ENCODE measurements around the gene SAXO2.
A peak's percentile ranks its signal among the peaks of the same experiment; 100 is the strongest.
"Not testable (repeated sequence)": the region's sequence is repeated elsewhere in the genome, so short reads cannot be mapped to it uniquely, and the experiment has no call there.

The SAXO2 gene

DNA sequence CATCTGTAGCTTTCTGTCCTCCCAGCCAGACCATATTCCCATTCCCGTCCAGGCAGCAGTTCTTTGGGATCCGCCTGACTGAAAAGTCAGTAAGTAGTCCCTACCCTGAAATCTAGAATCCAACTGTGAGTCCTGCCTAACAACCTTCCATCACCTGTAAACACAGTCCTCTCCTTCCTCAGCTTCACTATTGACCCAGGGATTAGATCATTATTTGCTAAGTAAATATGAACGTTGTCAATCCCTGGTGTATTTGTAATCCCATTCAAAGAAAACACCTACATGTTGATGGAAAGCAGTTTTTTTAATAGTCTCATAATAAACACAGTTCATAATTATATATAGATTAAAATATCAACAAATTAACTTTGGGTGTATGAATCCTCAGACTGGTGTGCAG is 732 bp downstream of the SAXO2 start:
- ATAC-seq (ENCODE audit: low read depth) = peak; percentile 15; the same call in 1 of the 3 replicates
- peaks cover 31% of the 10 kb centered on the region for H3K4me1 ChIP-seq (ENCODE audit: insufficient read depth, poor library complexity, severe bottlenecking)
- H3K27ac ChIP-seq (ENCODE audit: poor library complexity, severe bottlenecking) = peak overlapping the region; percentile 75
- peaks cover 29% of the 10 kb centered on the region for H3K36me3 ChIP-seq (ENCODE audit: low read depth)
- TF ChIP-seq, protein P1, sequence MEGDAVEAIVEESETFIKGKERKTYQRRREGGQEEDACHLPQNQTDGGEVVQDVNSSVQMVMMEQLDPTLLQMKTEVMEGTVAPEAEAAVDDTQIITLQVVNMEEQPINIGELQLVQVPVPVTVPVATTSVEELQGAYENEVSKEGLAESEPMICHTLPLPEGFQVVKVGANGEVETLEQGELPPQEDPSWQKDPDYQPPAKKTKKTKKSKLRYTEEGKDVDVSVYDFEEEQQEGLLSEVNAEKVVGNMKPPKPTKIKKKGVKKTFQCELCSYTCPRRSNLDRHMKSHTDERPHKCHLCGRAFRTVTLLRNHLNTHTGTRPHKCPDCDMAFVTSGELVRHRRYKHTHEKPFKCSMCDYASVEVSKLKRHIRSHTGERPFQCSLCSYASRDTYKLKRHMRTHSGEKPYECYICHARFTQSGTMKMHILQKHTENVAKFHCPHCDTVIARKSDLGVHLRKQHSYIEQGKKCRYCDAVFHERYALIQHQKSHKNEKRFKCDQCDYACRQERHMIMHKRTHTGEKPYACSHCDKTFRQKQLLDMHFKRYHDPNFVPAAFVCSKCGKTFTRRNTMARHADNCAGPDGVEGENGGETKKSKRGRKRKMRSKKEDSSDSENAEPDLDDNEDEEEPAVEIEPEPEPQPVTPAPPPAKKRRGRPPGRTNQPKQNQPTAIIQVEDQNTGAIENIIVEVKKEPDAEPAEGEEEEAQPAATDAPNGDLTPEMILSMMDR (IDR thresholded peaks at IDR 0.05; ENCODE audit: poor library complexity, severe bottlenecking) = no peak
- no peaks in the 10 kb centered on the region for H3K27me3 ChIP-seq (ENCODE audit: insufficient read depth, poor library complexity, severe bottlenecking)
- H3K4me3 ChIP-seq (ENCODE audit: severe bottlenecking) = peak overlapping the region; percentile 71
- no peaks in the 10 kb centered on the region for H3K9me3 ChIP-seq (ENCODE audit: severe bottlenecking)
- no peak for DNase-seq (ENCODE audit: low spot score)

DNA sequence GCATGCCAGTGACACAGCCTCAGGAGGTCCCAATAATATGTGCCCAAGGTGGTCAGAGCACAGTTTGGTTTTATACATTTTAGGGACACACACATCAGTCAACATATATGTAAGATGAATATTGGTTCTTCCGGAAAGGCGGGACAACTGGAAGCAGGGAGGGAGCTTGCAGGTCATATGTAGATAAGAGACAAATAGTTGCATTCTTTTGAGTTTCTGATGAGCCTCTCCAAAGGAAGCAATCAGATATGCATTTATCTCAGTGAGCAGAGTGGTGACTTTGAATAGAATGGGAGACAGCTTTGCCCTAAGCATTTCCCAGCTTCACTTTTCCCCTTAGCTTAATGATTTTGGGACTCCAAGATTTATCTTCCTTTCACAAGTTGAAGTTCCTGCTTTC is 4.5 kb downstream of the SAXO2 start:
- not testable (repeated sequence) for H3K4me3 ChIP-seq (ENCODE audit: severe bottlenecking); ATAC-seq (ENCODE audit: low read depth); H3K9me3 ChIP-seq (ENCODE audit: severe bottlenecking); H3K36me3 ChIP-seq (ENCODE audit: low read depth); H3K27me3 ChIP-seq (ENCODE audit: insufficient read depth, poor library complexity, severe bottlenecking); DNase-seq (ENCODE audit: low spot score)
- H3K27ac ChIP-seq (ENCODE audit: poor library complexity, severe bottlenecking) = peak overlapping the region; percentile 91
- peaks cover 30% of the 10 kb centered on the region for H3K4me1 ChIP-seq (ENCODE audit: insufficient read depth, poor library complexity, severe bottlenecking)

DNA sequence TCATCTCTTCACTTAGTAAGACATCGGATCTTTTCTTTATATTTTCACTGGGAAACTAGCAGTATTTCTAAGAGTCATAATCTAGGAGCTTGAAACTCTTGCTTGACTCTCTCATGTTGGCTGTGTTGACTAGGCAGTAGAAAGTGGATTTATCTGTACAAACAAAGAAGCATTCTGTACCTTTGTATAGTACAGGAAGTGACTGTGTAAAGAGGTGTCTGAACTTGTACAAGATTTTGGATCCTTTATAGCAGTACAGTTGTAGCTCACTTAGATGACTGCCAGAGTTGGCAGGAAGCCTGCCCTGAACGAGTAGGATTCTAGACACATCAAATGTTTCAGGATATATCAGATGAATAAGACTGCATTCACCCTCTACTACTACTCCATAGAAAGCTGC is 5.8 kb downstream of the SAXO2 start:
- not testable (repeated sequence) for DNase-seq (ENCODE audit: low spot score); H3K27me3 ChIP-seq (ENCODE audit: insufficient read depth, poor library complexity, severe bottlenecking); H3K4me3 ChIP-seq (ENCODE audit: severe bottlenecking); H3K36me3 ChIP-seq (ENCODE audit: low read depth); H3K9me3 ChIP-seq (ENCODE audit: severe bottlenecking)
- Histone ChIP-seq H3K4me1 (ENCODE audit: insufficient read depth, poor library complexity, severe bottlenecking) (peaks cover 29% of the 10 kb centered on the region), H3K27ac (ENCODE audit: poor library complexity, severe bottlenecking) (peak overlapping the region; percentile 91)
- ATAC-seq (ENCODE audit: low read depth) = peak; percentile 99

DNA sequence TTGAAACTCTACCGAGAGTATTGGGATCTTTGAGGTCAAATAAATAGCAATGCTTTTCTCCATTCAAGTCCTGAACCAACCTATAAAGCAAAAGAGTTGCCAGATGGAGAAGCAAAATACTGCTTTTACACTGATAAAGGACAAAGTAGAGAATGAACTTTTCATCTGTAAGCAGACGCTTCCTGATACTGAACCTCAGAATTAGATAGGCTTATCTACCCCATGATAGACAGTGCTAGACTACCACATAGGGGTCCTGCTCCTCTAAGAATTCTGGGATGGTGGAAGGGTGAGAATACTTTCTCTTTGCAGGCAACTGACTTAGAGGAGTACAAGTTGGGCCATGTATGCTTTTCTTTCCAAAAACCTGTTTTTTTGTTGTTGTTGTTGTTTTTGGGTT is 9.5 kb downstream of the SAXO2 start:
- DNase-seq (ENCODE audit: low spot score) (no peak), ATAC-seq (ENCODE audit: low read depth) (no peak)
- H3K4me1 ChIP-seq (ENCODE audit: insufficient read depth, poor library complexity, severe bottlenecking) = peaks cover 25% of the 10 kb centered on the region
- peaks cover 3% of the 10 kb centered on the region for H3K9me3 ChIP-seq (ENCODE audit: severe bottlenecking)
- H3K27ac ChIP-seq (ENCODE audit: poor library complexity, severe bottlenecking) = no peak overlapping the region
- H3K36me3 ChIP-seq (ENCODE audit: low read depth) = no peaks in the 10 kb centered on the region
- TF ChIP-seq, protein P1 (IDR thresholded peaks at IDR 0.05; ENCODE audit: poor library complexity, severe bottlenecking) = no peak
- H3K4me3 ChIP-seq (ENCODE audit: severe bottlenecking) = no peak overlapping the region
- no peaks in the 10 kb centered on the region for H3K27me3 ChIP-seq (ENCODE audit: insufficient read depth, poor library complexity, severe bottlenecking)

DNA sequence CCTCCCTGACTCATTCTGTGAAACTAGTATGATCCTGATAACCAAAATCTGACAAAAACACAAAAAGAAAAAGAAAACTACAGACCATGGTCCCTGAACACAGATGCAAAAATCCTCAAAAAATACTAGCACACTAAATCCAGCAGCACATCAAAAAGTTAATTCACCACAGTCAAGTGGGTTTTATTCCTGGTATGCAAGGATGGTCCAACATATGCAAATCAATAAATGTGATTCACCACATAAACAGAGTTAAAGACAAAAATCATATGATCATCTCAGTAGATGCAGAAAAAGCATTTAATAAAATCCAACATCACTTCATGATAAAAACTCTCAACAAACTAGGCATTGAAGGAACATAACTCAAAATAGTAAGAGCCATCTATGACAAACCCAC is 12.8 kb downstream of the SAXO2 start:
- no peak overlapping the region for H3K4me3 ChIP-seq (ENCODE audit: severe bottlenecking)
- H3K4me1 ChIP-seq (ENCODE audit: insufficient read depth, poor library complexity, severe bottlenecking) = no peaks in the 10 kb centered on the region
- DNase-seq (ENCODE audit: low spot score) = no peak
- TF ChIP-seq, protein P1 (IDR thresholded peaks at IDR 0.05; ENCODE audit: poor library complexity, severe bottlenecking) = no peak
- no peaks in the 10 kb centered on the region for H3K36me3 ChIP-seq (ENCODE audit: low read depth)
- no peak for ATAC-seq (ENCODE audit: low read depth)
- no peaks in the 10 kb centered on the region for H3K27me3 ChIP-seq (ENCODE audit: insufficient read depth, poor library complexity, severe bottlenecking)
- peaks cover 3% of the 10 kb centered on the region for H3K9me3 ChIP-seq (ENCODE audit: severe bottlenecking)
- no peak overlapping the region for H3K27ac ChIP-seq (ENCODE audit: poor library complexity, severe bottlenecking)

DNA sequence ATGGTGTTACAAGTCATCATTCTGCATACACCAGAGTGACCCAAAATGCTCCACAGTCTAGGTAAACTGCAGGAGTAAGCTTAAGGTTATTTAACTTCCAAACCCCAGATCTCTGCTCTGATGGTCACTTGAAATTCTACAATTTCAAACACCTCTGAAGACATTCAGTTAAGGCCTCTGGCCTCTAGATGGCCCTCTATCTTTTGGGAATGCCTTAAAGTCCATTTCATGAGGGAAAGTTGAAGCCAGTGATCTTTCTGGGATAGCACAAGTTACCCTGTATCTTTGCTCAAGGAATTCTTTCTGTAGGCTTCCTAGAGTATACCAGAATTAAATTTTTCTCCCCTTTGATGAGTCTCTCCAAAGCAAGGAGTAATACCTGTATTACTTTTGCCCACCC is 18.7 kb downstream of the SAXO2 start:
- ATAC-seq (ENCODE audit: low read depth) = peak; percentile 60; the same call in 2 of the 3 replicates
- not testable (repeated sequence) for H3K36me3 ChIP-seq (ENCODE audit: low read depth); H3K4me1 ChIP-seq (ENCODE audit: insufficient read depth, poor library complexity, severe bottlenecking); H3K9me3 ChIP-seq (ENCODE audit: severe bottlenecking); DNase-seq (ENCODE audit: low spot score); H3K27ac ChIP-seq (ENCODE audit: poor library complexity, severe bottlenecking); H3K4me3 ChIP-seq (ENCODE audit: severe bottlenecking); H3K27me3 ChIP-seq (ENCODE audit: insufficient read depth, poor library complexity, severe bottlenecking)
- TF ChIP-seq, protein P1 (IDR thresholded peaks at IDR 0.05; ENCODE audit: poor library complexity, severe bottlenecking) = peak; percentile 78

DNA sequence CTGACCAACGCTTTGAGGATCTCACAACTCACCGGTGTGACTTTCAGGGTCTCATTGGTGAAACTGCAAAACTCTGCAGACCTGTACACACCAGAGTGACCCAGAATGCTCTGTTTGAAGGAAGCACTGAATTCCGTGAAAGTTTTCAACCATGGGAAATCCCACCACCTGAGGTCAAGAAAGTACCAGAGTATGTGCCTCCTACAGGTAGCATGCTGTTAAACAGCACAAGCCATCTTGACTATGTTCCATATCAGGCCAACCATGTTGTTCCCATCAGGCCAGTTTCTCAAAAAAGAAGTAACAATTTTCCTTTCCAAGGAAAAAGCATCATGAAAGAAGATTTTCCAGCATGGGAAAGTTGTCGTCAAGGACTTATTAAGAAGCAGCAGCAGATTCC is 19.8 kb downstream of the SAXO2 start:
- H3K4me3 ChIP-seq (ENCODE audit: severe bottlenecking); H3K36me3 ChIP-seq (ENCODE audit: low read depth); H3K27me3 ChIP-seq (ENCODE audit: insufficient read depth, poor library complexity, severe bottlenecking); H3K9me3 ChIP-seq (ENCODE audit: severe bottlenecking); H3K27ac ChIP-seq (ENCODE audit: poor library complexity, severe bottlenecking); ATAC-seq (ENCODE audit: low read depth); H3K4me1 ChIP-seq (ENCODE audit: insufficient read depth, poor library complexity, severe bottlenecking); DNase-seq (ENCODE audit: low spot score): not testable (repeated sequence)

All from RWPE2 (cell line).